ENCODE results near the gene MAB21L3.
A peak's percentile ranks its signal among the peaks of the same experiment; 100 is the strongest.
"Not testable (repeated sequence)": the region's sequence is repeated elsewhere in the genome, so short reads cannot be mapped to it uniquely, and the experiment has no call there.

MAB21L3 gene

GRCh38 chr1:116138277-116138792, 27.1 kb downstream of the MAB21L3 start:
- DNase-seq (ENCODE audit: low spot score) = no peak

GRCh38 chr1:116139592-116140134, 28.5 kb downstream of the MAB21L3 start:
- no peak for DNase-seq (ENCODE audit: low spot score)

GRCh38 chr1:116144151-116144550, 33.0 kb downstream of the MAB21L3 start:
- no peak for DNase-seq (ENCODE audit: low spot score)

GRCh38 chr1:116146447-116147113, 35.4 kb downstream of the MAB21L3 start:
- DNase-seq (ENCODE audit: low spot score) = not testable (repeated sequence)

GRCh38 chr1:116147114-116147510, 35.9 kb downstream of the MAB21L3 start:
- DNase-seq (ENCODE audit: low spot score) = no peak

GRCh38 chr1:116147972-116148371, 36.8 kb downstream of the MAB21L3 start:
- DNase-seq (ENCODE audit: low spot score) = no peak

- DNase-seq (ENCODE audit: low spot score) = no peak
Measured at GRCh38 chr1:116148967-116149366, 37.8 kb downstream of the MAB21L3 start.

GRCh38 chr1:116150368-116150767, 39.2 kb downstream of the MAB21L3 start:
- no peak for DNase-seq (ENCODE audit: low spot score)

- peak; percentile 78 for DNase-seq (ENCODE audit: low spot score)
Measured at GRCh38 chr1:116151739-116152576, 40.8 kb downstream of the MAB21L3 start.

- DNase-seq (ENCODE audit: low spot score) = no peak
Measured at GRCh38 chr1:116152577-116152943, 41.4 kb downstream of the MAB21L3 start.

GRCh38 chr1:116152950-116153691, 41.9 kb downstream of the MAB21L3 start:
- DNase-seq (ENCODE audit: low spot score) = no peak

GRCh38 chr1:116153692-116154031, 42.5 kb downstream of the MAB21L3 start:
- no peak for DNase-seq (ENCODE audit: low spot score)

- DNase-seq (ENCODE audit: low spot score) = no peak
Measured at GRCh38 chr1:116154536-116154935, 43.3 kb downstream of the MAB21L3 start.

GRCh38 chr1:116157096-116157495, 45.9 kb downstream of the MAB21L3 start:
- no peak for DNase-seq (ENCODE audit: low spot score)

GRCh38 chr1:116159177-116159576, 48.0 kb downstream of the MAB21L3 start:
- DNase-seq (ENCODE audit: low spot score) = no peak

- DNase-seq (ENCODE audit: low spot score) = no peak
Measured at GRCh38 chr1:116159611-116160010, 48.4 kb downstream of the MAB21L3 start.

- DNase-seq (ENCODE audit: low spot score) = no peak
Measured at GRCh38 chr1:116161390-116161789, 50.2 kb downstream of the MAB21L3 start.

- no peak for DNase-seq (ENCODE audit: low spot score)
Measured at GRCh38 chr1:116161877-116162390, 50.7 kb downstream of the MAB21L3 start.

- no peak for DNase-seq (ENCODE audit: low spot score)
Measured at GRCh38 chr1:116163533-116163932, 52.3 kb downstream of the MAB21L3 start.

- no peak for DNase-seq (ENCODE audit: low spot score)
Measured at GRCh38 chr1:116164150-116164549, 53.0 kb downstream of the MAB21L3 start.

GRCh38 chr1:116164604-116165368, 53.6 kb downstream of the MAB21L3 start:
- DNase-seq (ENCODE audit: low spot score) = no peak

Measured in pons (tissue), 1 donor.